H1 (cell line): Measurements from ENCODE around the gene PLEK. TPM values are rescaled to one million over a fixed set of nuclear protein-coding genes. Genes with fewer than 3 reads are reported as not detected.
A peak's percentile ranks its signal among the peaks of the same experiment; 100 is the strongest.

Experiments
- POLR2A ChIP-seq, 2 experiments: IDR thresholded peaks; 1 replicate in 1 of 2; 2 replicates in 1 of 2; pipeline ENCODE4 v1.6.1; 2011; ENCODE audit warnings: low read depth in 2 of 2, low read length in 2 of 2, mild to moderate bottlenecking in 2 of 2; ENCODE audit errors: control extremely low read depth in 1 of 2
- SAP30 ChIP-seq: fragments of 300-600 bp; sonication (generic); IDR thresholded peaks from 2 replicates; pipeline ENCODE4 v1.7.1; 2012; ENCODE audit warnings: low read length, moderate library complexity, mild to moderate bottlenecking, inconsistent platforms; ENCODE audit not compliant: insufficient read depth, insufficient replicate concordance
- SUZ12 ChIP-seq: fragments of 200-600 bp; sonication (generic); IDR thresholded peaks from 2 replicates; pipeline ENCODE4 v1.6.1; 2012; ENCODE audit warnings: mild to moderate bottlenecking, inconsistent platforms, low read length, moderate library complexity, mixed read lengths
- polyA plus RNA-seq, 7 experiments: library from polyadenylated mRNA; depleted of rRNA in 3 of 7; stranded (reverse) in 5 of 7; unstranded in 2 of 7; fragments of >200 nt in 5 of 7; fragments of 200-250 nt in 2 of 7; gene quantifications; 1 replicate in 5 of 7; 2 replicates in 1 of 7; 4 replicates in 1 of 7; pipeline versions ENCODE4 v1.2.1 to v1.2.3, GENCODE V29; 2011 to 2013; ENCODE audit warnings: missing spikeins in 2 of 7, mixed read lengths in 2 of 7
- total RNA-seq: library from RNA; stranded (reverse); fragmentation: NEBNext Ultra II Directional; extraction: Animal tissue kit (Norgen Biotek cat#: 25700); gene quantifications from 2 replicates; pipeline ENCODE4 v1.2.1, GENCODE V29; 2021

PLEK gene
- total and polyA plus RNA-seq, 2 of the 8 experiments (the other 6 are each of a cell fraction or from before 2014, with no cell fraction given), result not detected

- peak; percentile 91 for TF ChIP-seq SAP30
- TF ChIP-seq POLR2A (IDR thresholded peaks at IDR 0.05; ENCODE audit: control extremely low read depth in 1 of 2, low read depth in 2 of 2, low read length in 2 of 2), result no peak
- no peak for TF ChIP-seq SUZ12
- TF ChIP-seq, all 59 proteins: peak for 7
Observed at GRCh38 chr2:68320118-68320641, 44.9 kb upstream of the PLEK start (continued).
